GM04504 (cell line): Measurements from ENCODE around the gene FOS.
A peak's percentile ranks its signal among the peaks of the same experiment; 100 is the strongest.

Source experiments
- DNase-seq: peaks from one replicate; pipeline ENCODE4 v3.0.0-alpha.2; 2012; ENCODE audit warnings: low read depth

Gene FOS

GRCh38 chr14:75250800-75251199 is 27.8 kb upstream of the FOS start:
- DNase-seq: no peak

DNA sequence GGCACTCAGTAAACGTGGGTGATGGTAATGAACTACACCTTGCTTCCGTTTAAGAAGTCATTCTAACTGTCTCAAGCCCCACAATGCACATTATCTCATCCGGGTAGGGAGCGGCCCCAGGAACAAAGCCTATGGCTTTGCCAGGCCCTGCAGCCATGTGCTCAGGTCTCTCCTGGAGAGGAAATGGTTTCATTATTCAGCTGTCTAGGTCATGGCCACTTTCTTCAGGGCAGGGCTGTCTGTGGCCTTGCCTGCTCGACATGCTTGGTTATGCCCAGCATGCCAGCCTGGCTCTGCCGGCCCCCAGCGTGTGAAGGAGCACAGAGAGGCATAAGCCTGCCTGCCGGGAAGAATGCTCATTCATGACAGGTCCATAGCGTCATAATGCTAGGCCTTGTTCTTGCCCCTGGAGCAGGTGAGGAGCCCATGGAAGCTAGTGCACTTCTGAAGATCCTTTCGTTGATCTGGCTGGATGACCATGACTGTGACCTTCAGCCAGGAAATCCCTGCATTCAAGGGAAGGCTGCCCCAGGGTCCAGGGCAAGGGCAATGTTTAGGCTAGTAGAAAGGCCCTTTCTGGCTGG is 26.3 kb upstream of the FOS start:
- DNase-seq: no peak

- no peak for DNase-seq
These were observed 24.2 kb upstream of the FOS start for GRCh38 chr14:75254381-75254822.

- DNase-seq: no peak
These were observed 23.6 kb upstream of the FOS start for GRCh38 chr14:75254901-75255584.

DNA sequence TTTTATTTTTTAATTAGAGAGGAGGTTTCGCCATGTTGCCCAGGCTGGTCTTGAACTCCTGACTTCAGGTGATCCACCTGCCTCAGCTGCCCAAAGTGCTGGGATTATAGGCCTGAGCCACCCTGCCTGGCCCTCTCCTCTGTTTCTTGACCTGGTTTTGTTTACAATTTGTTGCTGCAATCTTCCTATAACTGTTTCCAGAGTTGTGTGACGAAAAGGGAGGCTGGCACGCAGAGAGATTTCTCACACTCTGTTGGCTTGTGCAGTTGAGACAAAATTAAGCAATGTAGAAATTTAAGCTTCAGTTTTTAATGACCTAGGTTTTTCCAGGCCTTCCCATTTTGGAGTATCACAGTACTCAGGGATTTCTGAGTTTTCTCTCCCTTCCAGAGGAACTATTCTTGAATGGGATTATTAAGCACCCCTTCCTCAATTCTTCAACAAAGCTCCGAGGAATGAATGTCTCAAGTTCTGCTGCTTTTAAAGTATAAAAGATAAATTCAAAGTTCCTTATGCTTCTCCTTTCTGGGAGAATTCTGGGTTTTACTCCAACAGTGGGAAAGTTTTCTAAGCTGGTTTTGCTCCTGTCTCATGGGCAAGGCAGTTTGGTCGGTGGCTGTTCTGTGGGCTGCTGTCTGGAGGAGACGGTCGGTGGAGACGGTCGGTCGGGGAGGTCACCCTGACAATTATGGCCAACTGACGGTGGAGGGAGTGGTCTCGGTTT is 20.4 kb upstream of the FOS start:
- peak; percentile 76 for DNase-seq

GRCh38 chr14:75258803-75259509 is 19.7 kb upstream of the FOS start:
- DNase-seq: peak; percentile 99

GRCh38 chr14:75259510-75259855 is 19.1 kb upstream of the FOS start:
- no peak for DNase-seq

DNA sequence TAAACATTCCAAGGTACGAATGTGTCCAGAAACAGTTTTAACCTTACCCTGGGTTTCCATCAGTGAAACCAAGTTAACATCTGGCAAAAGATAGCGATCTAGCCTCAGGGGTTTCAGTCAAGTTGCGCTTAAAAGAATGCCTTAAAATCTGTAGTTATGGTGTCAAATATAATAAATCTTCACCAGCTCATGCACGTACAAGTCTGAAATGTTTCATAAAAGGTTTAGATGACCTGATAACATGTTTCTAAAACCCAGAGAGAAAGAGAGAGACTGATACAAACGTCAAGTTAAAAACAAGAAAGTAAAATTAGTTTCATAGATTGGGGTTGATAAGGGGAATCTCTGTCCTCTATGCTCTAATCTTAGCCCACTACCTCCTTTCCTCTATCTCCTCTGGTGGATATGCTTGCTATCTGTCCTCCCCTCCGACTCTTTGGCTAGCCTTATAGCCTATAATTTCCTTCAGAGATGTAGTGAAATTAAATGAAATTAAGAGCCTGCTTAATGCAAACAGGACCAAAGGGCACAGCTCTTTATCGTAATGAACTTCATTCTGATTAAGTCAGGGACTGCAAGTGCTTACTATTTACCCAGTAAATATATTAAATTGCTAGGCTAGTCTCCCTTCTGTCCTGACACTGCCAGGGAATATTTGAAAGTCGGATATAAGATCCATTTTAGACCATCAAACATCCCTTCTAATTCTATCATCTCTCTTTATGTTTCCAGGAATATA is 18.4 kb upstream of the FOS start:
- peak; percentile 54 for DNase-seq

DNA sequence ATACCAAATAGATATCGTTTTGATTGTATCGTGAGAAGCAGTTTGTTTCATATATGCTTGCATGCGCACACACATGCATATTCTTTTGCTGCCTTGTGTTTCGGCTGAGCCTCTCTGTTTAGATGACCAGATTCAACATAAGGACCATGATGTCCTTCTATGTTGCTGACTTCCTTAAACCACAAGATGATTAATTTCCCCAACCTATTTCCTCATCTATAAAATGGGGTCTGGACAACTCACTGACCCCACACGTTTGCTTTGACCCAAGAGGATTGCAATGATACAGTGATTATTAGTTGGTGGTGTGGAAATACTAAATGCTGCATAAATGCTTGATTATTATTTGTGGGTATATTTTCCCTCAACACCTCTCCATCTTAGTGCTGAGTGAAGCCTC is 16.8 kb upstream of the FOS start:
- no peak for DNase-seq

GRCh38 chr14:75262641-75263040 is 16.0 kb upstream of the FOS start:
- DNase-seq: no peak

DNA sequence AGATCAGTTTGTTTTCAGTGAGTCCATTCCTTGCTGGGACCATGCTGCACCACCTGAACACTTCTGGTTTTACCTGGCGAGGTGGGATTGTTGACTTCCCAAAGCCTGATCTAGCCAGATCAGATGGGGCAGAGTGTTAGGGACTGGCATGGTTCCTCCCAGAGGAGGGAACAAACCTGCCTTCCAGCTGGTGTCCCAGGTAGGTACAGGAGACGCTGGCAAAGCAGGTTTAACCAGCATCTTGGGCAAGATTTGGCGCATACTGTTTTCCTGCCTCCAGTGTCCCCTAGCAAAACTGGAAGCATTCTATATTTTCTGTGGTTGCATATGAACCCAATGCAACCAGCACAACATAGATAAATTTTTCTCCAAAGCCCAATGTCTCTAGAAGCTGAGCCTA is 14.6 kb upstream of the FOS start:
- DNase-seq: no peak

- DNase-seq: peak; percentile 30
These were observed 11.4 kb upstream of the FOS start for GRCh38 chr14:75267141-75267721.

GRCh38 chr14:75268633-75269550 is 9.7 kb upstream of the FOS start:
- no peak for DNase-seq

- no peak for DNase-seq
These were observed 7.1 kb upstream of the FOS start for GRCh38 chr14:75271514-75271913.

DNA sequence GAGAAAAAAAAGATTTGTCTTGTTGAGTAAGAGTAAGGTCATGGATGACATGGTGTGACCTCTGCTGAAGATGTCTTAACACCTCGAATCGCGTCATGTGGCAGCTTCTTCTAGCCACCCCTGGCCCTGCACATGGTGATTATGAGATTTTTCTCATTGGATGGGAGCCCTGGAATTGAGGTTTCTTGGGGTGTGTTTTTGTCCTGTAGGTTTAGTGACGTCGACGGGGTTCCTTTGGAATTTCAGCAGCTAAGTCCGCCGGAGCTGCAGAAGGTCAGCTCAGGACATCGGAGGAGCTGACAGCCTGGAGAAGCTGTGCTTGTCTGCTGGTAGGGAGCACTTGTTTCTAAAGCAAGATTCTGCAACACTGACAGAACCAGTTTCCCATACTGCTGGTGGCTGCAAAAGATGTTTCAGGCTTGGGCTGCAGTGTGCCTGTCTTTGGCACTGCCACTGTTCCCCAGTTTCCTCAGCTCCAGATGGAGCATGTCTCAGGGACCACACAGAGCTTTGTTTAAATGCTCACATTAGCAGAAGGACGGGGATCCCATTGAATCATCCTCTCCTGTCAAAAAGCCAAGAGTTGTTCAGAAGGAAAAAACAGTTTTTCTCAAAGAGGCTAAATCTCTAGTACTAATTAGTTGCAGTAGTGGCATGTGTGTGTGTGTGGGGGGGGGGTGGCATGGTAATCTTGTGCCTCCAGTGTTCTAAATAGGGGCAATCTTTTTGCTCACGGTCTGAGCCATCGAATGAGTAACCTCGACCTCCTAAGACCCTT is 5.2 kb upstream of the FOS start:
- DNase-seq: peak; percentile 50

GRCh38 chr14:75274050-75274898 is 4.4 kb upstream of the FOS start:
- DNase-seq: no peak

GRCh38 chr14:75274899-75275569 is 3.6 kb upstream of the FOS start:
- no peak for DNase-seq

DNA sequence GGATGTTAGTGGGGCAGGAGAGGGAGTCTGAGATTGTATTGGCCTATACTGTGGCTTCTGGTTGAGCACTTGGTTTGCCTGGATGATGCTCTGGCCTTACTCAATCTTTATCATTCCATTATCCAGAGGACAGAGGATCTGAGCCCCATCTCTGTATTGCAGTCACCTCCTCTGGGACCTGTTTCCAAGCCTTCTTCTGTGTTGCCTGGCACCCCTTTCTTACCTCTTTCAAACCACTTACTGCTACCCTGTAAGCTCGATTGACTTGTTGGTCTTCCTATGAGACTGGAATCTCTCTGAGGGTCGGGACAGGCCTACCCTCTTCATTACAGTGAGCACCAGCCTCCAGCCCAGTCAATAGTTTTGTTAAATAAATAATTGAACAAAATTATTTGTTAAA is 3.0 kb upstream of the FOS start:
- DNase-seq: no peak
